ENCODE measurements around the gene SNX13. TPM values are rescaled to one million over a fixed set of nuclear protein-coding genes. Genes with fewer than 3 reads are reported as not detected.
A peak's percentile ranks its signal among the peaks of the same experiment; 100 is the strongest.

The SNX13 gene
- total RNA-seq, 6 experiments from 2014 or later: 29.0 to 33.1 (median 30.3) TPM

GRCh38 chr7:17844514-17845196 is 95.6 kb downstream of the SNX13 start:
- Mint-ChIP-seq H3K27me3 (ENCODE audit: insufficient read depth) (no peaks in the 10 kb centered on the region), H3K27ac (peak overlapping the region; percentile 78), H3K4me3 (peak overlapping the region; percentile 18), H3K4me1 (ENCODE audit: low read depth) (peaks cover 41% of the 10 kb centered on the region), H3K36me3 (ENCODE audit: low read depth) (peaks cover 43% of the 10 kb centered on the region), H3K9me3 (no peaks in the 10 kb centered on the region)
- no peak for TF ChIP-seq CTCF (IDR thresholded peaks at IDR 0.05)
- DNase-seq: peak; percentile 9

- DNase-seq: no peak
- no peak for TF ChIP-seq CTCF (IDR thresholded peaks at IDR 0.05)
- Mint-ChIP-seq H3K27me3 (ENCODE audit: insufficient read depth) (no peaks in the 10 kb centered on the region), H3K36me3 (ENCODE audit: low read depth) (peaks cover 42% of the 10 kb centered on the region), H3K9me3 (no peaks in the 10 kb centered on the region), H3K27ac (peak overlapping the region; percentile 78), H3K4me1 (ENCODE audit: low read depth) (peaks cover 34% of the 10 kb centered on the region), H3K4me3 (peak overlapping the region; percentile 18; the same call in 1 of the 2 replicates)
These were observed 96.3 kb downstream of the SNX13 start for GRCh38 chr7:17844022-17844421.

- H3K27ac Mint-ChIP-seq: no peak overlapping the region
- H3K4me3 Mint-ChIP-seq: no peak overlapping the region
- no peak for TF ChIP-seq CTCF (IDR thresholded peaks at IDR 0.05)
- peaks cover 36% of the 10 kb centered on the region for H3K36me3 Mint-ChIP-seq (ENCODE audit: low read depth)
- H3K27me3 Mint-ChIP-seq (ENCODE audit: insufficient read depth): no peaks in the 10 kb centered on the region
- no peak for DNase-seq
- H3K9me3 Mint-ChIP-seq: no peaks in the 10 kb centered on the region
- peaks cover 29% of the 10 kb centered on the region for H3K4me1 Mint-ChIP-seq (ENCODE audit: low read depth)
These were observed 97.3 kb downstream of the SNX13 start for GRCh38 chr7:17843041-17843440.

GRCh38 chr7:17832820-17833355 is 107.4 kb downstream of the SNX13 start:
- Mint-ChIP-seq H3K36me3 (ENCODE audit: low read depth) (0 out of 2 replicates have a peak, but pooled peaks cover 4% of the 10 kb centered on the region), H3K27me3 (ENCODE audit: insufficient read depth) (no peaks in the 10 kb centered on the region), H3K9me3 (no peaks in the 10 kb centered on the region), H3K4me3 (no peak overlapping the region), H3K27ac (no peak overlapping the region), H3K4me1 (ENCODE audit: low read depth) (peaks cover 15% of the 10 kb centered on the region; the same call in 1 of the 2 replicates)
- no peak for DNase-seq
- no peak for TF ChIP-seq CTCF (IDR thresholded peaks at IDR 0.05)

- Mint-ChIP-seq H3K9me3 (no peaks in the 10 kb centered on the region), H3K27me3 (ENCODE audit: insufficient read depth) (no peaks in the 10 kb centered on the region), H3K4me3 (no peak overlapping the region), H3K4me1 (ENCODE audit: low read depth) (peaks cover 15% of the 10 kb centered on the region; the same call in 1 of the 2 replicates), H3K36me3 (ENCODE audit: low read depth) (0 out of 2 replicates have a peak, but pooled peaks cover 4% of the 10 kb centered on the region), H3K27ac (no peak overlapping the region)
- no peak for DNase-seq
- no peak for TF ChIP-seq CTCF (IDR thresholded peaks at IDR 0.05)
These were observed 108.1 kb downstream of the SNX13 start for GRCh38 chr7:17832242-17832641.

All from HFFc6 (cell line).